HepG2 (cell line): Measurements from ENCODE around the gene BIRC2. TPM values are rescaled to one million over a fixed set of nuclear protein-coding genes. Genes with fewer than 3 reads are reported as not detected.

ENCODE experiments used
- AKNA ChIP-seq: sonication (generic); formaldehyde crosslinking; IDR thresholded peaks from 2 replicates; pipeline ENCODE4 v1.4.0; 2020; ENCODE audit warnings: missing genetic modification reagents, borderline replicate concordance
- ARNT2 ChIP-seq: sonication (generic); formaldehyde crosslinking; IDR thresholded peaks from 2 replicates; pipeline ENCODE4 v1.8.0; 2022; ENCODE audit warnings: mild to moderate bottlenecking, low read depth, missing genetic modification reagents, moderate library complexity
- ATF6 ChIP-seq: sonication (generic); formaldehyde crosslinking; conservative IDR thresholded peaks from 2 replicates; pipeline ENCODE4 v1.4.0; 2020; ENCODE audit warnings: missing genetic modification reagents
- HOXA5 ChIP-seq: sonication (generic); formaldehyde crosslinking; IDR thresholded peaks from 2 replicates; pipeline ENCODE4 v1.4.0; 2020; ENCODE audit warnings: missing genetic modification reagents
- KDM2A ChIP-seq: sonication (generic); formaldehyde crosslinking; IDR thresholded peaks from 2 replicates; pipeline ENCODE4 v1.4.0; 2020; ENCODE audit warnings: low read depth, missing genetic modification reagents, borderline replicate concordance
- MTERF4 ChIP-seq: sonication (generic); formaldehyde crosslinking; IDR thresholded peaks from 2 replicates; pipeline ENCODE4 v1.8.0; 2023; ENCODE audit warnings: mild to moderate bottlenecking, missing genetic modification reagents
- MYNN ChIP-seq: sonication (generic); formaldehyde crosslinking; IDR thresholded peaks from 2 replicates; pipeline ENCODE4 v1.4.0; 2020; ENCODE audit warnings: mild to moderate bottlenecking, low read depth, missing genetic modification reagents
- NBN ChIP-seq: fragments of 450-650 bp; conservative IDR thresholded peaks from 2 replicates; pipeline ENCODE4 v1.6.1; 2017
- NR2F6 ChIP-seq, 2 experiments: IDR thresholded peaks; 2 replicates each; pipeline ENCODE4 v1.6.1; 2016; ENCODE audit warnings: antibody characterized with exemption in 1 of 2, mild to moderate bottlenecking in 1 of 2
- SRSF4 ChIP-seq: fragments of 200-400 bp; formaldehyde crosslinking; IDR thresholded peaks from one replicate; pipeline ENCODE4 v1.6.1; 2018; ENCODE audit warnings: mild to moderate bottlenecking, low read depth, low read length, moderate library complexity; ENCODE audit not compliant: poor library complexity, severe bottlenecking
- ZNF101 ChIP-seq: sonication (generic); formaldehyde crosslinking; IDR thresholded peaks from 2 replicates; pipeline ENCODE4 v1.4.0; 2020; ENCODE audit warnings: mild to moderate bottlenecking, low read depth, missing genetic modification reagents, borderline replicate concordance
- ZNF33B ChIP-seq: sonication (generic); formaldehyde crosslinking; IDR thresholded peaks from 2 replicates; pipeline ENCODE4 v1.5.1; 2020; ENCODE audit warnings: mild to moderate bottlenecking, missing genetic modification reagents
- ZNF556 ChIP-seq: sonication (generic); formaldehyde crosslinking; IDR thresholded peaks from 2 replicates; pipeline ENCODE4 v1.4.0; 2020; ENCODE audit warnings: mild to moderate bottlenecking, missing genetic modification reagents, borderline replicate concordance
- ZNF577 ChIP-seq: sonication (generic); formaldehyde crosslinking; IDR thresholded peaks from 2 replicates; pipeline ENCODE4 v1.4.0; 2020; ENCODE audit warnings: mild to moderate bottlenecking, low read depth, missing genetic modification reagents, borderline replicate concordance
- ZNF589 ChIP-seq: sonication (generic); formaldehyde crosslinking; conservative IDR thresholded peaks from 2 replicates; pipeline ENCODE4 v1.8.0; 2022; ENCODE audit warnings: mild to moderate bottlenecking, moderate library complexity, missing genetic modification reagents
- ZNF691 ChIP-seq: sonication (generic); formaldehyde crosslinking; IDR thresholded peaks from 2 replicates; pipeline ENCODE4 v1.4.0; 2020; ENCODE audit warnings: missing genetic modification reagents, low read depth, mild to moderate bottlenecking, borderline replicate concordance
- ZNF720 ChIP-seq: sonication (generic); formaldehyde crosslinking; IDR thresholded peaks from 2 replicates; pipeline ENCODE4 v1.4.0; 2020; ENCODE audit warnings: missing genetic modification reagents
- ZNF746 ChIP-seq: sonication (generic); formaldehyde crosslinking; IDR thresholded peaks from 2 replicates; pipeline ENCODE4 v1.8.0; 2022; ENCODE audit warnings: mild to moderate bottlenecking, missing genetic modification reagents
- ZNF777 ChIP-seq: sonication (generic); formaldehyde crosslinking; IDR thresholded peaks from 2 replicates; pipeline ENCODE4 v1.4.0; 2020; ENCODE audit warnings: missing genetic modification reagents
- polyA plus RNA-seq, 8 experiments: library from polyadenylated mRNA; depleted of rRNA in 3 of 8; stranded (reverse) in 7 of 8; unstranded in 1 of 8; fragments of >200 nt; fragmentation: Illumina TruSeq in 4 of 8; extraction: Trizol in 4 of 8; gene quantifications; 2 replicates each; pipeline versions ENCODE4 v1.2.1 to v1.2.3, GENCODE V29; 2011 to 2016; ENCODE audit warnings: low read depth in 4 of 8, missing spikeins in 1 of 8, mixed read lengths in 1 of 8; ENCODE audit not compliant: insufficient read depth in 1 of 8
- total RNA-seq, 5 experiments: library from RNA; depleted of rRNA; stranded (reverse); fragments of >200 nt; fragmentation: Illumina TruSeq; extraction: Trizol; gene quantifications; 2 replicates each; pipeline ENCODE4 v1.2.3, GENCODE V29; 2016; ENCODE audit warnings: low read depth in 1 of 5

The BIRC2 gene
- total and polyA plus RNA-seq, 2 of the 13 experiments (the other 11 are each of a cell fraction or from before 2014, with no cell fraction given): 61.7 to 62.2 TPM

- TF ChIP-seq KDM2A (no peak), NBN (no peak), NR2F6 (IDR thresholded peaks at IDR 0.05) (no peak), NR2F6 (CRISPR knock-in tag; IDR thresholded peaks at IDR 0.05) (no peak), ZNF691 (CRISPR knock-in tag) (no peak), ZNF746 (CRISPR knock-in tag) (no peak; the same call in 1 of the 2 replicates), ZNF577 (CRISPR knock-in tag) (no peak), HOXA5 (no peak), ZNF777 (CRISPR knock-in tag) (no peak), ZNF556 (CRISPR knock-in tag) (no peak), ARNT2 (no peak), MTERF4 (CRISPR knock-in tag) (no peak), ZNF720 (CRISPR knock-in tag) (no peak), SRSF4 (no peak), AKNA (CRISPR knock-in tag) (no peak), ZNF589 (CRISPR knock-in tag) (no peak), ZNF101 (CRISPR knock-in tag) (no peak), ATF6 (no peak), ZNF33B (CRISPR knock-in tag) (no peak), MYNN (CRISPR knock-in tag) (no peak)
Observed at GRCh38 chr11:102347462-102348370, 702 bp downstream of the BIRC2 start (continued).
